GM10847 (cell line): ENCODE data around the gene SLC39A10.

Source experiments
- POLR2A ChIP-seq: IDR thresholded peaks from 2 replicates; pipeline ENCODE4 v1.6.1; 2011; ENCODE audit not compliant: insufficient read length; ENCODE audit errors: extremely low read depth

The SLC39A10 gene

DNA sequence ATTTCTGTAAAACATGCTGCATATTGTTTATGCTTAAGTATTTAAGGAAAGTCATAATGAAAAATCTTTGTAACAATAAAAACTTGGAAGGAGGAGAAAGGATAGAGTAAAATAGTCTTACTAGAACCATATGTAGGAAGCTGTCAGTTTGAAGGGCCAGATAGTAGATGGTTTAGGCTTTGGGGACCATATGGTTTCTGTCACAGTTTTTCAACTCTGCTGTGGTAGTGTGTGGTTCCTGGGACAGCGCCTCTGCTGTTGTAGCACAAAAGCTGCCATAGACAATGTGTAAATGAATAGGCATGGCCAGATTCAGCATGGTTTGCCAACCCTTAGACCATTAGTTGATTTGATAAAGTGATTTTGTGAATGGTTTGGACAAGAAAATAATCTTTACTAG is 75.5 kb downstream of the SLC39A10 start:
- no peak for TF ChIP-seq POLR2A

DNA sequence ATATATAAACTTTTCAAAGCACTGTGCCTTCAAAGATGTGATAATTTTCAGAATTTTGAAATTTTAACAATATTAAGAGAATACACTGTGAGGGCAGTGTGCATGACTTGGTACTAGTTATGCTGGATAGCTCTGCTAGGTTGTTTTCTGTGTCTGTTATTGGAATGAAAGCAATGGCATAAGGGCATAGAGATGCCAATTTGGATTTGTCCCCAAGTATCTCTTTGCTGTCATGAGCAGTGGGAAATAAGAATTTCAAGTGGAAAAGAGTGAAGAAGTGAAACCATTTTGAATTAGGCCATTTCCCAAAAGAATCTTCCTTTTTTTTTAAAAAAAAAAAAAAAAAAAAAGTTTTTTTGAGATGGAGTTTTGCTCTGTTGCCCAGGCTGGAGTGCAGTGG is 76.8 kb downstream of the SLC39A10 start:
- TF ChIP-seq POLR2A, result no peak

DNA sequence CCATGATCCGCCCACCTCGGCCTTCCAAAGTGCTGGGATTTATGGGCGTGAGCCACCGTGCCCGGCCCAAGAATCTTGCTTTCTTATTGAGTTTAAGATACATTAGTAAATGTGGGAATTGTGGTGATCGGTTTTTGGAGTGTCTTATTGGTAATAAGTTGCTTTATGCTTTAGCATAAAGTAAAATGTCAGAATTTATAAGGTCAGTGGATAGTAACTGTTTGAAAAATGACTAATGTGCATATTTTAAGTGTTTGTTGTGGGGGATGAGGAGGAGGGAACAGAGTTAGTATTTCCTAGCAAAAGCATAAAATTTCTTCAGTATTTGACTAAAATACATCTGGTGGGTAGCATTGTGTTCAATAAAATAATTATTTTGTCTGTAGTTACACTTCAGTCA is 77.4 kb downstream of the SLC39A10 start:
- no peak for TF ChIP-seq POLR2A

DNA sequence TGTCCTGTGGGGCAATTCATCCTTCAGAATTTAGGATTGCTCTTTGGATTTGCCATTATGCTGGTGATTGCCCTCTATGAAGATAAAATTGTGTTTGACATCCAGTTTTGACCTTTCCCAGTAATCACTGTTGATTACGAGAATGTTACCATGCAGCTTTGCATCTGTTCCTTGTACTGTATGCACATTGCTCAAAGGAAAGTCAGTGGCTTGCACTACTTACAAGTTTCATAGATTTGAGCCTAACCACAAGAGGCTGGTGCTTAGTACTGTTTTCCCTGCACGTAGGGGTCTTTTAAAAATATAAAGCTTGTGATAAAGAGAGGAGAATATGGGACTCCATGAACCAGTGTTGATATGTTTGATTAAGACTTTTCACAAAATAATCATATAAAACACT is 77.9 kb downstream of the SLC39A10 start:
- TF ChIP-seq POLR2A, result no peak

DNA sequence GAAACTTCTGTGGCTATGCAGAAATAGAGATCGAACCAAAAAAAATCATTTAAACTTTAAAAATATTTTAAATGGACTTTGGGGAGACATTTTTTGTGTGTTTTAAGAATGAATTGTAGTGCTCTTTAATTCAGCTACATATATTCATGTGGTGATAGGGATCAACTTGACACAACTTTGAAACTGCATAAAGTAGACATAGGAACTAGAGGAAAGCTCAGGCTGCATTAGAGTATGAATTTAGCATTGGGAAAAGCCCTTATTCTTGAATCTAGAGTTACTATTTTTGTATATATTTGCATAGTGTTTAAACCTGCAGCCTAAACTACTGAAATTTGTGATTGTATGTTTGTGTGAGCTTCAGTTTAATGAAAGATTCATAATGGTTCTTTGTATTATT is 78.3 kb downstream of the SLC39A10 start:
- no peak for TF ChIP-seq POLR2A

DNA sequence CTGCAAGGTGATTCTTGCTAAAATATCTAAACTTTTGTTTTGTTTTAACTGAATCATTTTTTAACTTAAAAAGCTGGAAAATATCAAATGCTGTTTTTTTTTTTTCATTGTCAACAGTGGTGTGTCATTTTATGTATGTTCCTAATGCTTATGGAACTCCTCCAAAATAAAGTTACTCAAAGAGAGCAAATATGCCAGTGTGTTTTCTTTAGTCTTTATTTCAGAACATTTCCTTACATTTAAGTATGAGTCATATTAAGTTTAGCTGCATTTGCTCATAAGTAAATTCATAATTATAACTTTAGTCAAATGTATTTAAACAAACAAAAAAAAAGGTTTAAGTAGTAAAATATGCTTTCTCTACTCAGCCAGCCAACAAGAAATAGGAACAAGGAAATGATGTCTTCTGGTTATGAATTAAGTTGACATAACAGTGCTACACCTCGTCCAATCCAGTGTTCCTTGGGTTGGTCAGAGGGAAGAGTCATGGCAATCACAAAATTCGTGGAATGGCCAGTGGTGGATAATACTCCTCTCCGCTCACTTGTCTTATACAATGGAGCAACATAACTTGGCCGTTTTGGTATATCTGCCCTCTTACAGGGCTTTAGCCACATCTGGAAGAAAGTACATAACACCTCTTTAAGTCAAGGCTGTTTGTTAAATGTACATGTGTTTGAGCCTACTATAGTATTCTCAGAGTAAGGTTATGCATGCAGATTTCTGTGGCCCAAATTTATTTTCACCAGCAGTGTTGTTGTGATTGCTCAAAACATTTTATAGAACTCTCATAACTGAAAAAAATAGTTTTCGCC is 80.7 kb downstream of the SLC39A10 start:
- TF ChIP-seq POLR2A, result no peak

DNA sequence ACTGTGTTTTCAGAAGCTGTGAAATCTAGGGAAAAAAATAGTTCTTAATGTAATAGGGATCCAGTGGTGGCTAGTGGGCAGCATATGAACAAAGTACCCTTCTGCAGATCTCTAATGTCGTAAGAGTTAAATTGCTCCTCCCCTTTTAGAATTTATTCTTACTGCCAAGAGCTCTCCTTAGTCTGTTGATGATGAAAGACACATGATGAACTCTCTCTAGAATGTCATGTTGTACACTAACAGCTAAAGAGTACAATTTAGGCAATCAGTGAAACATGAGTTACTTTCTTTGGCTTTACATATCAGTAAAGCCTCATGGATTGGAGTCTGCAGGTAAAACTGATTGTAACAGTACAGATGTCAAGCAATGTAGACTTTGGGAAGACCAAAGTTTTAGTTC is 84.2 kb downstream of the SLC39A10 start:
- TF ChIP-seq POLR2A, result no peak

DNA sequence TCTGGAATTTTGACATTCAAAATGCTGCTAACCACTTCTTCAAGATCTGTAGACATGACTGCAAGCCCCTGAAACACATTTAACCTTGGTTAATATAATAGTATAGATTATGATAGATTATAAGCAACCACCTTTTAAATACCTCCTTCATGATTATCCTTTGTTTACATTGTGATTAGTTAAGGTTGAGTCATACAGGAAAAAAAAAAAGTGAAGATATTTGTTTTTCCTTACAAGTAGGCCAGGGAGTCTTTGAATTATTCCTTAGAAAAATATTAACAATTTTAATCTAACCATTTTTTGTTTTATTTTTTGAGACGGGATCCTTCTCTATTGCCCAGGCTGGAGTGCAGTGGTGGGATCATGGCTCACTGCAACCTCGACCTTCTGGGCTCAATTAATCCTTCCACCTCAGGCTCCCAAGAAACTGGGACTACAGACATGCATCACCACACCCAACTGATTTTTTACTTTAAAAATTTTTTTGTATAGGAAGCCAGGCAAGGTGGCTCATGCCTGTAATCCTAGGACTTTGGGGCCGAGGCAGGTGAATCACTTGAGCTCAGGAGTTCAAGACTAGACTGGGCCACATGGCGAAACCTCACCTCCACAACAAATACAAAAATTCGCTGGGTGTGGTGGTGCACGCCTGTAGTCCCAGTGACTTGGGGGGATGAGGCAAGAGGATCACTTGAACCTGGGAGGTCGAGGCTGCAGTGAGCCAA is 99.4 kb downstream of the SLC39A10 start:
- TF ChIP-seq POLR2A, result no peak

DNA sequence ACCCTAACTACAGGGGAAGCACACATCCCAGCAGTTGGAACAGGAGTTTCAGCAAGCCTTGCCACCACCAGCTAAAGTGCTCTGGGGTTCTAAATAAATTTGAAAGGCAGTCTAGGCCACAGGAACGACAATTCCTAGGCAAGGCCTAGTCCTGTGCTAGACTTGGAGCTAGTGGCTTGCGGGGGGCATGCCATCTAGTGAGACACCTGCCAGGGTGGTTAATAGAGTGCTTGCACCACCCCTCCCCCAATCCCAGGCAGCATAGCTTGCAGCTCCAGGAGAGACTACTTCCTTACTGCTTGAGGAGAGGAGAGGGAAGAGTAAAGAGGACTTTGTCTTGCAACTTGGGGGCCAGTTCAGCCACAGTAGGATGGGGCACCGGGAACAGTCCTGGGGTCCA is 101.8 kb downstream of the SLC39A10 start:
- TF ChIP-seq POLR2A, result no peak

DNA sequence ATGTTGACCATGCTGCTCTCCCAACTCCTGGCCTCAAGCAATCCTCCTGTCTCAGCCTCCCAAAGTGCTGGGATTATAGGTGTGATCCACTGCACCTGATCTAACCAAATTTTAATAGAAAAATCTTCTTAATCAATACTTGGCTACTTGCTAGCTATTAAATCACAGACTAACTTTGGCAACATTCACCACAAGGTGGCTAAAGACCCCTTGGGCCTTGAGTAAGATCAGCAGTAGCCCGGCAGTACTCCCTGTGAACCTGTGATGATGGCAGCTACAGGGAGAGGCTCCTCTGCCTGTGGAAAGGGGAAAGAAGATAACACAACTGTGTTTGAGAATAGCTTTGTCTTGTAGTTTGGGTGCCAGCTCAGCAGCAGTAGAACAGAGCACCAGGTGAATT is 102.9 kb downstream of the SLC39A10 start:
- no peak for TF ChIP-seq POLR2A

DNA sequence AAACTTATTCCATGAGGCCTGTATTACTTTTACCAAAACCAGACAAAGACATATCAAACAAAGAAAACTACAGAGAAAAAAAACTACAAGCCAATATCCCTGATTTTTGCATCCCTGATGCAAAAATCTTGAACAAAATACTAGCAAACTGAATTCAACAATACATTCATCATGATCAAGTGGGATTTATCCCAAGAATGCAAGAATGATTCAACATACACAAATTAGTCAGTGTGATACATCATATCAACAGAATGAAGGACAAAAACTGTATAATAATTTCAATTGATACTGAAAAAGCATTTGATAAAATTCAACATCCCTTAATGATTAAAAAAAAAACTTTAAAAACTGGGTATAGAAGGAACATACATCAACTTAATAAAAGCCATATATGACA is 106.8 kb downstream of the SLC39A10 start:
- no peak for TF ChIP-seq POLR2A

DNA sequence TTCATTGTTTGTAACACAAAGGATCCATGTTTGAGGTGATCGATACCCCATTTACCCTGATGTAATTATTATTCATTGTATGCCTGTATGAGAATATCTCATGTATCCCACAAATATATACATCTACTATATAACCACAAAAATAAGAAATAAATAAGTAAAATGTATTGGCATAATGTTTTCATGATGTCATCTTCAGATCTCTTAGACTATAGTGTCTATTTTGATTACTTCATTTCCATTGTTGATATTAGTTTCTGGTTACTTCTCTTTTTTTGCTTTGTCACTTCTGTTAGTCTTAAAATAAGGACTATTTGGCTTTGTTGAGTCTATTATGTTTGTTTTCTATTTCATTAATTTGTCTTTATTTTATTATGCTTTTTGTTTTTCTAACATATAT is 109.7 kb downstream of the SLC39A10 start:
- TF ChIP-seq POLR2A, result no peak

DNA sequence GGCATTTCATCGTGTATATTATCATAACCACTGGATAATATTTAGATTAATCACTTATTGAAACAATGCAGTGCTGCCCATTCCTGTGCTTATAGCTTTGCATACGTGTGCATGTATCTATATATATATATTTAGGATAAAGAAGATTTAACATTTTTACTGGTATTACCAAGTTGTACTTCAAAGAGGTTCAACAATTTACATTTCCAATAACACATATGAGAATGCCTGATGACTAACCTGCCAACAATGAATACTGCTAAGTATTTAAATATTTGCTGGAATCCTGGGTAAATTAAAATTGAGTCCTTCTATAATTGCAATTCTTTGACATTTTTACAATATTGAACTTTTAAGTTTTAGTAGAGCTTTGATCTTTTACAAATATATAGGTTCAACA is 111.4 kb downstream of the SLC39A10 start:
- no peak for TF ChIP-seq POLR2A

DNA sequence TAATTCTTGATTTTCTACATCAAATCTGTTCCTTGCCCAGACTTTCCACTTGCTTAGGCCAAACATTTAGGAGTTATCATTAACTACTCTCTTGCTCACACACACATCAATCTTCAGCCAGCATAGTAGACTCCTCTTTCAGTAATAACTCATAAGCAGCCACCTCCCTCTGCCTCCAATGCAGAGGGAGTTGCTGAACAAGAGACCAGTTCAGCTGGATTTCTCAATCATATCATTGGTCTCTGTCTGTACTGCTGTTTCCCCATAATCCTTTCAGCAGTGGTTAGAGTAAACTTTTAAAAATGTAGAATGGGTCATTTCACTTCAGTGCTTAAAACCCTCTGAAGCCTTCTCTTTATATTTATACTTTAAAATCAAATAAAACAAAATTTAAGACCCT is 112.9 kb downstream of the SLC39A10 start:
- TF ChIP-seq POLR2A, result no peak

DNA sequence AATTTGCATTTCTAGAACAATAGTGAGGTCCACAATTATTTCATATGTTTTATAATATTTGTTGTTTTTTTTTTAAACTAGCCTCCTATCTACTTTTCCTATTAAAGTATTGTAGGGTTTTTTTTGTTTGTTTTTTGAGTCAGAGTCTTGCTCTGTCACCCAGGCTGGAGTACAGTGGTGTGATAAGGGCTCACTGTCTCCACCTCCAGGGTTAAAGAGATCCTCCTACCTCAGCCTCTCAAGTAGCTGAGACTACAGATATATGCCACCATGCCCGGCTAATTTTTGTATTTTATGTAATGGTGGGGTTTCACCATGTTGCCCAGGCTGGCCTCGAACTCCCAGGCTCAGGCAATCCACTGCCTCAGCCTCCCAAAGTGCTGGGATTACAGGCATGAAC is 122.5 kb downstream of the SLC39A10 start:
- TF ChIP-seq POLR2A, result no peak

DNA sequence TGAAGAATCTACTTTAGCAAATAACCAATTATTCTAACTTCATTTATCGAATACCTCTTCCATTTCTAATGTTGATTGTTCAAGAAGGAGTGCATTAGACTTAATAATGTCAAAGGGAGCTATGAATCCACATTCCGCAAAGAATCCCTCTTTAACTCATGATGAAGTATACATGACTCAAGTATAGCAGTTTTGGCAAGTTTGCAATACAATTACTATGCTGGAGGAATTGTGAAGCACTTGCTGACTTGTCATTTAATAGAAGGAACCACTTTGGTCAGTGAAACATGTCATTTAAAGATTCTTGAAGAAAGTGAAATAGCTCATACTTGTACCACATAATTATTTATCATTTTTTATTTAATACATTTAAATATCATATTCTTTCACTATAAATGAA is 125.1 kb downstream of the SLC39A10 start:
- no peak for TF ChIP-seq POLR2A
